Mesothelial cell of epicardium (in vitro differentiated cells): ENCODE measurements around the gene CENPA. TPM values are rescaled to one million over a fixed set of nuclear protein-coding genes. Genes with fewer than 3 reads are reported as not detected.

Source experiments
- DNase-seq, 2 experiments: peaks; one replicate each; pipeline ENCODE4 v3.0.0; 2021; ENCODE audit warnings: low spot score in 2 of 2; ENCODE audit not compliant: unreplicated experiment in 2 of 2
- H3K27ac Mint-ChIP-seq: 2 replicates; pipeline ENCODE4 v1.8.0; 2021; ENCODE audit warnings: mixed read lengths
- H3K27me3 Mint-ChIP-seq: 2 replicates; pipeline ENCODE4 v1.8.0; 2021; ENCODE audit warnings: low read depth, mixed read lengths
- H3K36me3 Mint-ChIP-seq: 2 replicates; pipeline ENCODE4 v1.8.0; 2021; ENCODE audit warnings: mixed read lengths
- H3K4me1 Mint-ChIP-seq: 2 replicates; pipeline ENCODE4 v1.8.0; 2021; ENCODE audit warnings: mixed read lengths
- H3K4me3 Mint-ChIP-seq: 2 replicates; pipeline ENCODE4 v1.8.0; 2021; ENCODE audit warnings: mild to moderate bottlenecking, moderate library complexity, mixed read lengths
- H3K9me3 Mint-ChIP-seq: 2 replicates; pipeline ENCODE4 v1.8.0; 2021; ENCODE audit warnings: mixed read lengths
- total RNA-seq: library from RNA; stranded (reverse); gene quantifications from 3 replicates; pipeline ENCODE4 v1.2.1, GENCODE V29; 2021
- TF ChIP-seq, protein P1 (sequence below): fragments of 200-600 bp; sonication (generic); IDR thresholded peaks from one replicate; pipeline ENCODE4 v1.5.0; 2021; ENCODE audit warnings: antibody characterized with exemption; ENCODE audit not compliant: unreplicated experiment

Gene CENPA
- total RNA-seq, 1 donor from 2014 or later, result 9.2 TPM

DNA sequence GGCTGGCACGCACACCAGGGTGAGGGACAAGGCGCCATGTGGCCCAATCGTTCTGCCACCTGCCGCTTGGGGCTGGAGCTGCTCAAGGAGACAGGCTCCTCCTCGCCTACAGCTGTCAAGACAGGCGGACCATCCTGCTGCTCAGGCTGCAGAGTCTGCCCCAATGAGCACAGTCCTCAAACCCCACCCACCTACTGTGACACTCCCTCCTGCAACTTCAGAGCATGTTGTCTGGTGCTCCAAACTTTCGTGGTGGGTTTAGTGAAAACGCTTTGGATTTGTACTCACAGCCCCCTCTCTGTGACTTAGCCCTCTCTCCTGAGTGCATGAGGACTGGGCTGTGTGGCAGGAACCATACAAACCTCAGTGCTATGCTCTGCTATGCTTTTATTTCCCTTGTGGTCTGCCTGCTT is 45.0 kb upstream of the CENPA start:
- Mint-ChIP-seq H3K4me3 (no peak overlapping the region), H3K27ac (no peak overlapping the region), H3K36me3 (no peaks in the 10 kb centered on the region), H3K9me3 (no peaks in the 10 kb centered on the region), H3K4me1 (peaks cover 10% of the 10 kb centered on the region), H3K27me3 (no peaks in the 10 kb centered on the region)
- DNase-seq, result no peak
- TF ChIP-seq, protein P1, sequence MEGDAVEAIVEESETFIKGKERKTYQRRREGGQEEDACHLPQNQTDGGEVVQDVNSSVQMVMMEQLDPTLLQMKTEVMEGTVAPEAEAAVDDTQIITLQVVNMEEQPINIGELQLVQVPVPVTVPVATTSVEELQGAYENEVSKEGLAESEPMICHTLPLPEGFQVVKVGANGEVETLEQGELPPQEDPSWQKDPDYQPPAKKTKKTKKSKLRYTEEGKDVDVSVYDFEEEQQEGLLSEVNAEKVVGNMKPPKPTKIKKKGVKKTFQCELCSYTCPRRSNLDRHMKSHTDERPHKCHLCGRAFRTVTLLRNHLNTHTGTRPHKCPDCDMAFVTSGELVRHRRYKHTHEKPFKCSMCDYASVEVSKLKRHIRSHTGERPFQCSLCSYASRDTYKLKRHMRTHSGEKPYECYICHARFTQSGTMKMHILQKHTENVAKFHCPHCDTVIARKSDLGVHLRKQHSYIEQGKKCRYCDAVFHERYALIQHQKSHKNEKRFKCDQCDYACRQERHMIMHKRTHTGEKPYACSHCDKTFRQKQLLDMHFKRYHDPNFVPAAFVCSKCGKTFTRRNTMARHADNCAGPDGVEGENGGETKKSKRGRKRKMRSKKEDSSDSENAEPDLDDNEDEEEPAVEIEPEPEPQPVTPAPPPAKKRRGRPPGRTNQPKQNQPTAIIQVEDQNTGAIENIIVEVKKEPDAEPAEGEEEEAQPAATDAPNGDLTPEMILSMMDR, result no peak

DNA sequence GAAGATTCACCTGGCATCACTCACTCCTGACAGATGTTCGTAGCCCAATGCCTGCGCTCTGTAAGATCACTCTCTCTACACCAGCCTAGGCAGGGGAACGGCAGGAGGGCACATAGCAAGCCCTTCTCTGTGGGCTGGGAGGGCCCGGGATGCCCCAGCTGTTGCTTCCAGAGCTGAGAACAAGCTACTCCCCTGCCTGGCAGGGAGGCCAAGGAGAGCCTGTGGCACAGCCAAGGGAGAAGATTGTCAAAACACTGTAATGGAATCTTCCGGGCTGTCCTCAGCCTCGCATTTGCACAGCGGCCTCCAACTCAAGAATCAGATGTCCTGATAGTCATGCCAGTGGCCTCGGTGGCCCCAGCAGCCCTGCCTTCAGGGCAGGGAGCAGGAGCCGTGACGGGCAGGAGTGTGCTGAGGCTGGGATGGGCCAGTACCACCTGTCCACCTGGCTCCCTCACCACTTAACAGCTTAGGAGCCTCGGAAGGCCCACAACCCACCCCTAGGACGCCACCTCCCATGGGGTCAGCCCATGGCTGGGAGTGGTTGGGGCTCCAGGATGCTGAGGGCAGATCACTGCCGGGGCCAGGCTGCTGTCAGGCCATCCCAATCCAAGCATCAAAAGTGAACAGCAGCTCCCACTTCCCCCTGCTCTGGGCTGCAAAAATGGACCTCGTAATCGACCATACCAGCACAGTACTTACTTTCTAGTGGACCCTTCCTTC is 43.6 kb upstream of the CENPA start:
- DNase-seq, result no peak
- H3K4me1 Mint-ChIP-seq, result peaks cover 10% of the 10 kb centered on the region
- no peaks in the 10 kb centered on the region for H3K36me3 Mint-ChIP-seq
- H3K27ac Mint-ChIP-seq, result no peak overlapping the region
- H3K27me3 Mint-ChIP-seq, result no peaks in the 10 kb centered on the region
- H3K9me3 Mint-ChIP-seq, result no peaks in the 10 kb centered on the region
- H3K4me3 Mint-ChIP-seq, result no peak overlapping the region
- TF ChIP-seq, protein P1, result no peak

DNA sequence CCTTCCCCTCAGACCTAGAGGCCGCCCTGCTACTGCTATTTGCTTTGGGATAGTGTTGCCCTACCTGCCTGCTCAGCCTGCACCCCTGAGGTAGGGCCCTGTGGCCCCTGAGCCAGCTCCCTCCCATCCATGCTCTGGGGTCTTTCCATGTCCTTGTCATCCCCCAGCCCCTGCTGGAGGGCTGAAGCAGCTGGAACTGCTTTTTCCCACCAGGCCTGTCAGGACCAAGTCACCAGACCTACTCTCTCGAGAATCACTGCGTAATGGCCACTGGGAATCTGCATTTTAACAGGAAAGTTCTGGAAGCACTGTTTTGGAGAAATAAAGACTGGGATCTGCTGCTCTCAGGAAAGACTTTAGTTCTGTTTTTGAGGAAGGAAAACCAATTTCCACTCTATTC is 42.0 kb upstream of the CENPA start:
- no peaks in the 10 kb centered on the region for H3K36me3 Mint-ChIP-seq
- H3K4me1 Mint-ChIP-seq, result peaks cover 10% of the 10 kb centered on the region
- TF ChIP-seq, protein P1, result no peak
- H3K4me3 Mint-ChIP-seq, result no peak overlapping the region
- no peak overlapping the region for H3K27ac Mint-ChIP-seq
- DNase-seq, result no peak
- no peaks in the 10 kb centered on the region for H3K27me3 Mint-ChIP-seq
- no peaks in the 10 kb centered on the region for H3K9me3 Mint-ChIP-seq

DNA sequence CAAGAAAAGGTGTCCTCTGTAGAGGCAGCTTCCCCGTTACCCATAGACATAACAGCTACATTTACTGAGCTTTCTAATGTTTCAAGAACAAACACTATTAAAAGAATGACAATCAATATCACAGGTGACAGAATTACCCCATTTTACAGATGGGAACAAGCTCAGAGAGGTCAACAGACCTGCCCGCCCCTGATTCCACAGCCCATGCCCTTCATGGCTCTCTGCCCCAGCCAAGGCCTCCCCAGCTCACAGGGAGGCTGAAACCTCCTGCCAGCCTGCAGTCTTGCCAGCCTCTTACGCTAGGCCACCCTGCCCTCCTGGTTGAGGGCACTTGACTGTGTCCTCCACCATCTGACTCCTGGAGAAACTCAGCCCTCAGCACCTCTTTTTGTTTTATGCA is 40.9 kb upstream of the CENPA start:
- Mint-ChIP-seq H3K4me1 (peaks cover 13% of the 10 kb centered on the region), H3K27me3 (no peaks in the 10 kb centered on the region), H3K9me3 (no peaks in the 10 kb centered on the region), H3K27ac (peak overlapping the region; percentile 28), H3K4me3 (no peak overlapping the region), H3K36me3 (no peaks in the 10 kb centered on the region)
- TF ChIP-seq, protein P1, result no peak
- no peak for DNase-seq

DNA sequence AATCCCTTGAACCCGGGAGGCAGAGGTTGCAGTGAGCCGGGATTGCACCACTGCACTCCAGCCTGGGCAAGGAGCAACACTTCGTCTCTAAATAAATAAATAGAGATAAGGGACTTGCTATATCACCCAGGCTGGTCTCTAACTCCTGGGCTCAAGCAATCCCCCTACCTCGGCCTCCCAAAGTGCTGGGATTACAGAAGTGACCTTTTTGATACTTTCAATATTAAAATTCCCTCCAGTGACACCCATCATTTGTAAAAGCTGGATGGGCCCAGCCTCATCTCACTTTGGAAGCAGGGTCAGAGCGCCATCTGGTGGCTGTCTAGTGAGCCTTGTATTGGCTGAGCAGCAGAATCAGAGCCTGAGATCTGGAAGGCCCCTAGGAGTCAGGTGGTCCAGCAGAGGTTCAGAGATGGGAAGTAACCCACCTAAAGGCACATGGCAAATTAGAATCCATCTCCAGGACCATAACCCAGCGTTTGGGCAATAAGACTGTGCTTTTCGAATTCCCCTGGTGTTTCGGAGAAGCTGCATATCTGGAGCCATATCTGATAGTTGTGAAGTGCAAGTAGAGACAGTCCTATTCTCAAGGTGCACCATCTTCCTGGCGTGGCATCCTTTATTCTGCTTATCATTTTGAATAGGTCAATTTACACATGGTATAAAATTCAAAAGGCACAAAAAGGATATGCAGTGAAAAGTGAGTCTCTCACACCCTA is 40.1 kb upstream of the CENPA start:
- Mint-ChIP-seq H3K36me3 (no peaks in the 10 kb centered on the region), H3K9me3 (no peaks in the 10 kb centered on the region), H3K27ac (no peak overlapping the region), H3K4me1 (peaks cover 19% of the 10 kb centered on the region), H3K4me3 (no peak overlapping the region), H3K27me3 (no peaks in the 10 kb centered on the region)
- TF ChIP-seq, protein P1, result peak; percentile 88
- peak; percentile 72 to 90 for DNase-seq
